Memory B cell (primary cell): Measurements from ENCODE around the gene MEFV.

Source experiments
- ATAC-seq: fragments of 150-1000 bp; cut with Tn5 transposase; 2 replicates; pipeline ENCODE4 v1.10.0; 2021; ENCODE audit warnings: low read depth, mild to moderate bottlenecking, moderate library complexity
- DNase-seq, 2 donors: peaks; one replicate each; pipeline ENCODE4 v3.0.0; 2022; ENCODE audit warnings: low spot score in 2 of 2
- H3K27ac Mint-ChIP-seq: one replicate; pipeline ENCODE4 v1.8.0; 2022; ENCODE audit warnings: mild to moderate bottlenecking, moderate library complexity, mixed read lengths
- H3K27me3 Mint-ChIP-seq: one replicate; pipeline ENCODE4 v1.8.0; 2022; ENCODE audit warnings: mixed read lengths
- H3K36me3 Mint-ChIP-seq: one replicate; pipeline ENCODE4 v1.8.0; 2022; ENCODE audit warnings: mild to moderate bottlenecking, mixed read lengths
- H3K4me1 Mint-ChIP-seq: one replicate; pipeline ENCODE4 v1.8.0; 2022; ENCODE audit warnings: mixed read lengths
- H3K4me3 Mint-ChIP-seq: one replicate; pipeline ENCODE4 v1.8.0; 2022; ENCODE audit warnings: mild to moderate bottlenecking, moderate library complexity, mixed read lengths
- H3K9me3 Mint-ChIP-seq: one replicate; pipeline ENCODE4 v1.8.0; 2022; ENCODE audit warnings: mixed read lengths

The MEFV gene

GRCh38 chr16:3249451-3249850, 7.0 kb downstream of the MEFV start:
- Mint-ChIP-seq H3K4me1 (no peaks in the 10 kb centered on the region), H3K9me3 (no peaks in the 10 kb centered on the region), H3K27ac (no peak overlapping the region), H3K36me3 (no peaks in the 10 kb centered on the region), H3K27me3 (peaks cover 10% of the 10 kb centered on the region), H3K4me3 (no peak overlapping the region)
- ATAC-seq (no peak), DNase-seq (no peak)

- no peak overlapping the region for H3K27ac Mint-ChIP-seq
- peaks cover 10% of the 10 kb centered on the region for H3K27me3 Mint-ChIP-seq
- no peaks in the 10 kb centered on the region for H3K4me1 Mint-ChIP-seq
- ATAC-seq (no peak), DNase-seq (no peak)
- no peaks in the 10 kb centered on the region for H3K9me3 Mint-ChIP-seq
- no peaks in the 10 kb centered on the region for H3K36me3 Mint-ChIP-seq
- no peak overlapping the region for H3K4me3 Mint-ChIP-seq
Observed at GRCh38 chr16:3249020-3249419, 7.4 kb downstream of the MEFV start.

GRCh38 chr16:3248596-3248995, 7.8 kb downstream of the MEFV start:
- H3K9me3 Mint-ChIP-seq: no peaks in the 10 kb centered on the region
- H3K27ac Mint-ChIP-seq: no peak overlapping the region
- peaks cover 10% of the 10 kb centered on the region for H3K27me3 Mint-ChIP-seq
- no peak for DNase-seq
- no peaks in the 10 kb centered on the region for H3K36me3 Mint-ChIP-seq
- no peaks in the 10 kb centered on the region for H3K4me1 Mint-ChIP-seq
- H3K4me3 Mint-ChIP-seq: no peak overlapping the region
- ATAC-seq: no peak

GRCh38 chr16:3246876-3247275, 9.6 kb downstream of the MEFV start:
- no peaks in the 10 kb centered on the region for H3K4me1 Mint-ChIP-seq
- no peak for DNase-seq
- no peak overlapping the region for H3K4me3 Mint-ChIP-seq
- no peak overlapping the region for H3K27ac Mint-ChIP-seq
- H3K27me3 Mint-ChIP-seq: peaks cover 15% of the 10 kb centered on the region
- H3K9me3 Mint-ChIP-seq: no peaks in the 10 kb centered on the region
- no peaks in the 10 kb centered on the region for H3K36me3 Mint-ChIP-seq
- ATAC-seq: no peak

- H3K4me3 Mint-ChIP-seq: no peak overlapping the region
- no peaks in the 10 kb centered on the region for H3K9me3 Mint-ChIP-seq
- H3K27ac Mint-ChIP-seq: no peak overlapping the region
- H3K36me3 Mint-ChIP-seq: no peaks in the 10 kb centered on the region
- no peak for DNase-seq
- no peaks in the 10 kb centered on the region for H3K4me1 Mint-ChIP-seq
- ATAC-seq: no peak
- peaks cover 13% of the 10 kb centered on the region for H3K27me3 Mint-ChIP-seq
Observed at GRCh38 chr16:3246002-3246401, 10.4 kb downstream of the MEFV start.

GRCh38 chr16:3243882-3244281, 12.6 kb downstream of the MEFV start:
- ATAC-seq (no peak), DNase-seq (no peak)
- H3K27ac Mint-ChIP-seq: no peak overlapping the region
- H3K27me3 Mint-ChIP-seq: peaks cover 14% of the 10 kb centered on the region
- no peaks in the 10 kb centered on the region for H3K36me3 Mint-ChIP-seq
- H3K4me3 Mint-ChIP-seq: no peak overlapping the region
- H3K9me3 Mint-ChIP-seq: peaks cover 2% of the 10 kb centered on the region
- no peaks in the 10 kb centered on the region for H3K4me1 Mint-ChIP-seq

- Mint-ChIP-seq H3K36me3 (no peaks in the 10 kb centered on the region), H3K4me3 (no peak overlapping the region), H3K4me1 (no peaks in the 10 kb centered on the region), H3K27me3 (peaks cover 11% of the 10 kb centered on the region), H3K27ac (no peak overlapping the region), H3K9me3 (peaks cover 2% of the 10 kb centered on the region)
- DNase-seq (no peak), ATAC-seq (no peak)
Observed at GRCh38 chr16:3242709-3243108, 13.7 kb downstream of the MEFV start.

- no peak overlapping the region for H3K4me3 Mint-ChIP-seq
- peaks cover 11% of the 10 kb centered on the region for H3K27me3 Mint-ChIP-seq
- no peak for ATAC-seq
- H3K9me3 Mint-ChIP-seq: peaks cover 2% of the 10 kb centered on the region
- DNase-seq: no peak
- no peak overlapping the region for H3K27ac Mint-ChIP-seq
- H3K36me3 Mint-ChIP-seq: no peaks in the 10 kb centered on the region
- H3K4me1 Mint-ChIP-seq: no peaks in the 10 kb centered on the region
Observed at GRCh38 chr16:3241761-3242160, 14.7 kb downstream of the MEFV start.

- Mint-ChIP-seq H3K4me3 (peak overlapping the region; percentile 79), H3K9me3 (peaks cover 2% of the 10 kb centered on the region), H3K36me3 (peaks cover 22% of the 10 kb centered on the region), H3K27me3 (peaks cover 2% of the 10 kb centered on the region), H3K27ac (no peak overlapping the region), H3K4me1 (peaks cover 14% of the 10 kb centered on the region)
- DNase-seq (no peak), ATAC-seq (no peak)
Observed at GRCh38 chr16:3235856-3236669, 20.4 kb downstream of the MEFV start.

GRCh38 chr16:3234857-3235561, 21.4 kb downstream of the MEFV start, which contains the start of gene ZNF200:
Gene ZNF200 (minus strand): TSS chr16:3235158. CDS start chr16:3233755, 1,403 bp downstream.
- Mint-ChIP-seq H3K36me3 (peaks cover 32% of the 10 kb centered on the region), H3K27me3 (peaks cover under 1% of the 10 kb centered on the region), H3K4me3 (peak within 1 kb of the TSS; percentile 98), H3K9me3 (peaks cover 7% of the 10 kb centered on the region), H3K4me1 (peaks cover 16% of the 10 kb centered on the region), H3K27ac (peak within 1 kb of the TSS; percentile 96)
- ATAC-seq (peak; percentile 92), DNase-seq (peak; percentile 90 to 96)

- no peak for DNase-seq
- H3K36me3 Mint-ChIP-seq: peaks cover 35% of the 10 kb centered on the region
- H3K4me3 Mint-ChIP-seq: peak overlapping the region; percentile 98
- H3K27ac Mint-ChIP-seq: peak overlapping the region; percentile 96
- H3K4me1 Mint-ChIP-seq: peaks cover 16% of the 10 kb centered on the region
- no peaks in the 10 kb centered on the region for H3K27me3 Mint-ChIP-seq
- peaks cover 7% of the 10 kb centered on the region for H3K9me3 Mint-ChIP-seq
- no peak for ATAC-seq
Observed at GRCh38 chr16:3234543-3234856, 21.9 kb downstream of the MEFV start.

- DNase-seq (no peak), ATAC-seq (no peak)
- Mint-ChIP-seq H3K36me3 (peaks cover 48% of the 10 kb centered on the region), H3K9me3 (peaks cover 23% of the 10 kb centered on the region), H3K4me1 (no peaks in the 10 kb centered on the region), H3K4me3 (no peak overlapping the region), H3K27ac (no peak overlapping the region), H3K27me3 (no peaks in the 10 kb centered on the region)
Observed at GRCh38 chr16:3223913-3224515, 32.4 kb downstream of the MEFV start.

- Mint-ChIP-seq H3K4me1 (peaks cover 4% of the 10 kb centered on the region), H3K4me3 (no peak overlapping the region), H3K9me3 (peaks cover 25% of the 10 kb centered on the region), H3K27ac (no peak overlapping the region), H3K27me3 (peaks cover 2% of the 10 kb centered on the region), H3K36me3 (peaks cover 39% of the 10 kb centered on the region)
- ATAC-seq: no peak
- no peak for DNase-seq
Observed at GRCh38 chr16:3220839-3221238, 35.6 kb downstream of the MEFV start.

- no peak for DNase-seq
- Mint-ChIP-seq H3K4me1 (peaks cover 20% of the 10 kb centered on the region), H3K27me3 (peaks cover 8% of the 10 kb centered on the region), H3K9me3 (peaks cover 26% of the 10 kb centered on the region), H3K36me3 (peaks cover 14% of the 10 kb centered on the region), H3K4me3 (no peak overlapping the region), H3K27ac (no peak overlapping the region)
- ATAC-seq: no peak
Observed at GRCh38 chr16:3216263-3216640, 40.2 kb downstream of the MEFV start.
